GM06990 (cell line): Measurements from ENCODE around the gene ZNF804A.

ENCODE experiments used
- DNase-seq: peaks from one replicate; pipeline ENCODE4 v3.0.0-alpha.2; 2011; ENCODE audit not compliant: insufficient read length; ENCODE audit errors: extremely low read depth
- H3K27me3 ChIP-seq: replicated peaks from 2 replicates; pipeline ENCODE4 v1.6.0; 2011; ENCODE audit warnings: low read length; ENCODE audit not compliant: control insufficient read depth, insufficient read depth
- H3K36me3 ChIP-seq: 2 replicates; pipeline ENCODE4 v1.5.1; 2011; ENCODE audit warnings: low read length; ENCODE audit not compliant: control insufficient read depth, insufficient read depth
- H3K4me3 ChIP-seq: replicated peaks from 2 replicates; pipeline ENCODE4 v1.5.1; 2011; ENCODE audit warnings: low read depth, mild to moderate bottlenecking, control low read depth, low read length
- CTCF ChIP-seq: IDR thresholded peaks from 2 replicates; pipeline ENCODE4 v1.5.1; 2011; ENCODE audit warnings: low read length, control low read depth, mild to moderate bottlenecking, inconsistent platforms; ENCODE audit not compliant: insufficient read depth, poor library complexity, severe bottlenecking

ZNF804A gene

GRCh38 chr2:184611361-184612085 lies 13.2 kb downstream of the ZNF804A start:
- no peak overlapping the region for H3K4me3 ChIP-seq
- no peak for TF ChIP-seq CTCF
- no peak for DNase-seq
- no peaks in the 10 kb centered on the region for H3K36me3 ChIP-seq
- no peaks in the 10 kb centered on the region for H3K27me3 ChIP-seq

- H3K36me3 ChIP-seq: no peaks in the 10 kb centered on the region
- TF ChIP-seq CTCF: no peak
- no peak overlapping the region for H3K4me3 ChIP-seq
- DNase-seq: no peak
- no peaks in the 10 kb centered on the region for H3K27me3 ChIP-seq
These were observed 22.0 kb downstream of the ZNF804A start for GRCh38 chr2:184620367-184620766.

- no peak for TF ChIP-seq CTCF
- no peak overlapping the region for H3K4me3 ChIP-seq
- DNase-seq: no peak
- no peaks in the 10 kb centered on the region for H3K27me3 ChIP-seq
- no peaks in the 10 kb centered on the region for H3K36me3 ChIP-seq
These were observed 26.0 kb downstream of the ZNF804A start for GRCh38 chr2:184624311-184624710.

- TF ChIP-seq CTCF: no peak
- Histone ChIP-seq H3K4me3 (no peak overlapping the region), H3K27me3 (no peaks in the 10 kb centered on the region), H3K36me3 (no peaks in the 10 kb centered on the region)
- DNase-seq: no peak
These were observed 29.7 kb downstream of the ZNF804A start for GRCh38 chr2:184628051-184628450.

GRCh38 chr2:184633726-184634125 lies 35.4 kb downstream of the ZNF804A start:
- no peak for DNase-seq
- Histone ChIP-seq H3K27me3 (no peaks in the 10 kb centered on the region), H3K36me3 (no peaks in the 10 kb centered on the region), H3K4me3 (no peak overlapping the region)
- TF ChIP-seq CTCF: no peak

GRCh38 chr2:184637781-184638180 lies 39.5 kb downstream of the ZNF804A start:
- Histone ChIP-seq H3K27me3 (no peaks in the 10 kb centered on the region), H3K36me3 (no peaks in the 10 kb centered on the region), H3K4me3 (no peak overlapping the region)
- no peak for TF ChIP-seq CTCF
- no peak for DNase-seq
